Dermis lymphatic vessel endothelial cell (primary cell): Measurements from ENCODE around the gene RAB7A. TPM values are rescaled to one million over a fixed set of nuclear protein-coding genes. Genes with fewer than 3 reads are reported as not detected.

ENCODE experiments used
- total RNA-seq: library from RNA; depleted of rRNA; stranded (reverse); fragments of >200 nt; gene quantifications from 2 replicates; pipeline ENCODE4 v1.2.1, GENCODE V29; 2014

Gene RAB7A
- total RNA-seq, result 33.3 and 43.5 TPM in 2 replicates

GRCh38 chr3:128726023-128727016 is at the start of gene RAB7A:
TSS of gene RAB7A (plus strand) at chr3:128726183. CDS start at chr3:128795368, 69,185 bp downstream.

Other genes starting within 250 kb of the RAB7A start
- gene GATA2, start 233.0 kb upstream of the RAB7A start, total RNA-seq, result 11.6 and 13.7 TPM in 2 replicates
- gene RPN1, start 75.4 kb upstream of the RAB7A start, total RNA-seq, result 488 and 515 TPM in 2 replicates
- 30.8 and 30.9 TPM in 2 replicates for gene ACAD9, start 153.4 kb downstream of the RAB7A start, total RNA-seq